Myometrial cell (primary cell): Measurements from ENCODE around the gene UTS2. TPM values are rescaled to one million over a fixed set of nuclear protein-coding genes. Genes with fewer than 3 reads are reported as not detected.

Experiments
- total RNA-seq: library from RNA; depleted of rRNA; stranded (reverse); fragments of >200 nt; gene quantifications from 2 replicates; pipeline ENCODE4 v1.2.3, GENCODE V29; 2015

UTS2 gene
- not detected in 2 replicates for total RNA-seq

GRCh38 chr1:7852804-7853683, at the start of gene UTS2:
Gene UTS2 (minus strand): TSS chr1:7853065. CDS start chr1:7853003, 62 bp downstream.

Other genes starting within 250 kb of the UTS2 start
- gene VAMP3, start 81.8 kb downstream of the UTS2 start, total RNA-seq: 122 and 139 TPM in 2 replicates
- gene PER3, start 68.8 kb downstream of the UTS2 start, total RNA-seq: 2.5 and 4.3 TPM in 2 replicates
- gene TNFRSF9, start 87.8 kb upstream of the UTS2 start, total RNA-seq: 0.53 and 1.7 TPM in 2 replicates
- gene PARK7, start 108.6 kb upstream of the UTS2 start, total RNA-seq: 304 and 328 TPM in 2 replicates
- gene ERRFI1, start 173.2 kb upstream of the UTS2 start, total RNA-seq: 533 and 653 TPM in 2 replicates